ENCODE results near the gene DLGAP1. TPM values are rescaled to one million over a fixed set of nuclear protein-coding genes. Genes with fewer than 3 reads are reported as not detected.

DLGAP1 gene
- total and polyA plus RNA-seq, 4 donors: 0.06 to 1.2 (median 0.17) TPM; not detected in 1

DNA sequence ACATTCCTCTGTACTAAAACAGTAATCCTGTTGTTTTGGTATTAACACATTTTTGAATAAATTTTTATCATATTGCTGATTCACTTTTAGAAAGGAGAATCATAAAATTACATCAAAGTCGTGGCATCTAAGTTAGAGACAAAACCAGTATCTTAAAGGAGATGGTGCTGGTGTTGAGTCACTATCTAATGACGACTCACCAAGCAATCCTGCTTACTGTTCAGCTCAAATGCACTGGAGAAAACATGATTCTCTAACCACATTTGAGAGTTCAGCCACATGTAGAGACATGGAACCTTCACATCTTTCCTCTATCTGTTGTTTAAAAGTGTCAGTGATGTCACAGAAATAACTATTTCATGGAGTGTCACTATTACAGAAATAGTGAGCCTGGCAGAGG lies 531.4 kb downstream of the DLGAP1 start:
- 52% methylated on average over 2 of the region's 2 CpGs for WGBS
- Histone ChIP-seq H3K36me3 (ENCODE audit: control insufficient read depth in 4 of 4, insufficient read depth in 3 of 4, low read depth in 1 of 4, low read length in 3 of 4) (no peaks in the 10 kb centered on the region), H3K9ac (ENCODE audit: low read depth in 1 of 2, low read length in 2 of 2) (no peak overlapping the region), H3K9me3 (ENCODE audit: control insufficient read depth in 4 of 4, low read length in 3 of 4) (no peaks in the 10 kb centered on the region), H3K27ac (ENCODE audit: low read depth in 1 of 2, low read length in 2 of 2) (no peak overlapping the region), H3K4me3 (ENCODE audit: low read depth in 1 of 3, low read length in 3 of 3) (no peak overlapping the region), H3K4me1 (ENCODE audit: control insufficient read depth in 4 of 4, insufficient read depth in 4 of 4, low read length in 3 of 4) (no peaks in the 10 kb centered on the region), H3K27me3 (ENCODE audit: control insufficient read depth in 4 of 4, insufficient read depth in 4 of 4, low read length in 3 of 4) (peaks cover 0 to 5% (median 0%) of the 10 kb centered on the region in 4 donors)
- no peak for DNase-seq (ENCODE audit: low spot score)
- TF ChIP-seq EGR1 (IDR thresholded peaks at IDR 0.05; ENCODE audit: low read depth in 2 of 2): no peak
- TF ChIP-seq NR2F2 (IDR thresholded peaks at IDR 0.05): no peak
- TF ChIP-seq, protein P1, sequence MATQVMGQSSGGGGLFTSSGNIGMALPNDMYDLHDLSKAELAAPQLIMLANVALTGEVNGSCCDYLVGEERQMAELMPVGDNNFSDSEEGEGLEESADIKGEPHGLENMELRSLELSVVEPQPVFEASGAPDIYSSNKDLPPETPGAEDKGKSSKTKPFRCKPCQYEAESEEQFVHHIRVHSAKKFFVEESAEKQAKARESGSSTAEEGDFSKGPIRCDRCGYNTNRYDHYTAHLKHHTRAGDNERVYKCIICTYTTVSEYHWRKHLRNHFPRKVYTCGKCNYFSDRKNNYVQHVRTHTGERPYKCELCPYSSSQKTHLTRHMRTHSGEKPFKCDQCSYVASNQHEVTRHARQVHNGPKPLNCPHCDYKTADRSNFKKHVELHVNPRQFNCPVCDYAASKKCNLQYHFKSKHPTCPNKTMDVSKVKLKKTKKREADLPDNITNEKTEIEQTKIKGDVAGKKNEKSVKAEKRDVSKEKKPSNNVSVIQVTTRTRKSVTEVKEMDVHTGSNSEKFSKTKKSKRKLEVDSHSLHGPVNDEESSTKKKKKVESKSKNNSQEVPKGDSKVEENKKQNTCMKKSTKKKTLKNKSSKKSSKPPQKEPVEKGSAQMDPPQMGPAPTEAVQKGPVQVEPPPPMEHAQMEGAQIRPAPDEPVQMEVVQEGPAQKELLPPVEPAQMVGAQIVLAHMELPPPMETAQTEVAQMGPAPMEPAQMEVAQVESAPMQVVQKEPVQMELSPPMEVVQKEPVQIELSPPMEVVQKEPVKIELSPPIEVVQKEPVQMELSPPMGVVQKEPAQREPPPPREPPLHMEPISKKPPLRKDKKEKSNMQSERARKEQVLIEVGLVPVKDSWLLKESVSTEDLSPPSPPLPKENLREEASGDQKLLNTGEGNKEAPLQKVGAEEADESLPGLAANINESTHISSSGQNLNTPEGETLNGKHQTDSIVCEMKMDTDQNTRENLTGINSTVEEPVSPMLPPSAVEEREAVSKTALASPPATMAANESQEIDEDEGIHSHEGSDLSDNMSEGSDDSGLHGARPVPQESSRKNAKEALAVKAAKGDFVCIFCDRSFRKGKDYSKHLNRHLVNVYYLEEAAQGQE (IDR thresholded peaks at IDR 0.05): no peak
- no peak for TF ChIP-seq RXRA (IDR thresholded peaks at IDR 0.05)
- no peak for TF ChIP-seq YY1 (IDR thresholded peaks at IDR 0.05)
- no peak for TF ChIP-seq FOXA2 (IDR thresholded peaks at IDR 0.05)
- no peak for TF ChIP-seq MAX (IDR thresholded peaks at IDR 0.05)
- no peak for TF ChIP-seq RAD21 (IDR thresholded peaks at IDR 0.05)
- TF ChIP-seq TAF1 (conservative IDR thresholded peaks at IDR 0.05): no peak
- TF ChIP-seq JUND (IDR thresholded peaks at IDR 0.05): no peak
- TF ChIP-seq CTCF (IDR thresholded peaks at IDR 0.05; ENCODE audit: low read depth, low read length, missing input control): no peak
- TF ChIP-seq FOXA1 (IDR thresholded peaks at IDR 0.05): no peak
- no peak for TF ChIP-seq HNF4G (IDR thresholded peaks at IDR 0.05)
- TF ChIP-seq GABPA (IDR thresholded peaks at IDR 0.05 in 1 of 2, conservative IDR thresholded peaks at IDR 0.05 in 1 of 2): no peak
- TF ChIP-seq, protein P2, sequence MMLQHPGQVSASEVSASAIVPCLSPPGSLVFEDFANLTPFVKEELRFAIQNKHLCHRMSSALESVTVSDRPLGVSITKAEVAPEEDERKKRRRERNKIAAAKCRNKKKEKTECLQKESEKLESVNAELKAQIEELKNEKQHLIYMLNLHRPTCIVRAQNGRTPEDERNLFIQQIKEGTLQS (IDR thresholded peaks at IDR 0.05): no peak

- DNase-seq (ENCODE audit: low spot score): no peak
- WGBS: 76% methylated on average over 3 of the region's 3 CpGs
- no peak overlapping the region for H3K9ac ChIP-seq (ENCODE audit: low read depth in 1 of 2, low read length in 2 of 2)
- H3K27ac ChIP-seq (ENCODE audit: low read depth in 1 of 2, low read length in 2 of 2): no peak overlapping the region
- no peaks in the 10 kb centered on the region for H3K4me1 ChIP-seq (ENCODE audit: control insufficient read depth in 4 of 4, insufficient read depth in 4 of 4, low read length in 3 of 4)
- H3K9me3 ChIP-seq (ENCODE audit: control insufficient read depth in 4 of 4, low read length in 3 of 4): no peaks in the 10 kb centered on the region
- H3K36me3 ChIP-seq (ENCODE audit: control insufficient read depth in 4 of 4, insufficient read depth in 3 of 4, low read depth in 1 of 4, low read length in 3 of 4): no peaks in the 10 kb centered on the region
- peaks cover 0 to 5% (median 0%) of the 10 kb centered on the region in 4 donors for H3K27me3 ChIP-seq (ENCODE audit: control insufficient read depth in 4 of 4, insufficient read depth in 4 of 4, low read length in 3 of 4)
- no peak overlapping the region for H3K4me3 ChIP-seq (ENCODE audit: low read depth in 1 of 3, low read length in 3 of 3)
- TF ChIP-seq HNF4G (IDR thresholded peaks at IDR 0.05) (no peak), HNF4A (conservative IDR thresholded peaks at IDR 0.05) (no peak), ZBTB33 (IDR thresholded peaks at IDR 0.05) (no peak), NR2F2 (IDR thresholded peaks at IDR 0.05) (no peak), SP1 (IDR thresholded peaks at IDR 0.05) (no peak), MAX (IDR thresholded peaks at IDR 0.05) (no peak), CTCF (IDR thresholded peaks at IDR 0.05; ENCODE audit: low read depth, low read length, missing input control) (no peak), RXRA (IDR thresholded peaks at IDR 0.05) (no peak), JUND (IDR thresholded peaks at IDR 0.05) (no peak), FOXA1 (IDR thresholded peaks at IDR 0.05) (no peak)
- TF ChIP-seq, protein P2 (IDR thresholded peaks at IDR 0.05): no peak
Observed at GRCh38 chr18:3921826-3922225, 533.3 kb downstream of the DLGAP1 start.

Measured in liver (tissue), 9 donors.